A549 (cell line): ENCODE results near the gene GNG2. TPM values are rescaled to one million over a fixed set of nuclear protein-coding genes. Genes with fewer than 3 reads are reported as not detected.

ENCODE experiments used
- ATAC-seq, 2 experiments: fragments of 200-7000 bp in 1 of 2; fragments of >200 bp in 1 of 2; cut with Nextera tagmentation in 1 of 2; cut with Tn5 transposase in 1 of 2; 3 replicates each; pipeline versions ENCODE4 v1.8.0 to v1.9.1; 2018 to 2020; ENCODE audit warnings: mild to moderate bottlenecking in 1 of 2, moderate library complexity in 1 of 2
- CTCF ChIA-PET: fragments of 300-600 bp; sonication (Branson Sonifier 250); formaldehyde crosslinking; extraction: SDS; loops from one replicate; lab custom pipeline; 2021; ENCODE audit warnings: antibody characterized with exemption, inconsistent platforms; lab: Yijun Ruan, JAX
- POLR2A ChIA-PET: fragments of 350-600 bp; formaldehyde crosslinking; extraction: SDS; loops from one replicate; lab custom pipeline; 2021; ENCODE audit warnings: antibody characterized with exemption, inconsistent platforms; lab: Yijun Ruan, JAX
- DNase-seq, 2 experiments: peaks; one replicate each; pipeline versions ENCODE4 v3.0.0 to v3.0.0-alpha.2; 2011 to 2016; ENCODE audit warnings: low read depth in 1 of 2, low spot score in 1 of 2
- FAIRE-seq: peaks from 2 replicates; lab custom pipeline; 2011; peaks lifted over from hg19 to GRCh38; lab: Jason Lieb, UNC
- H3K27ac ChIP-seq, 2 experiments: fragments of >200 bp; sonication (Bioruptor Twin); formaldehyde crosslinking; 3 replicates each; pipeline ENCODE4 v1.5.1; 2016 to 2017
- H3K4me1 ChIP-seq: fragments of >200 bp; sonication (Bioruptor Twin); formaldehyde crosslinking; 3 replicates; pipeline ENCODE4 v1.6.1; 2016
- H3K4me2 ChIP-seq: fragments of >200 bp; sonication (Bioruptor Twin); formaldehyde crosslinking; 3 replicates; pipeline ENCODE4 v1.6.1; 2016
- H3K4me3 ChIP-seq: fragments of >200 bp; sonication (Bioruptor Twin); formaldehyde crosslinking; 3 replicates; pipeline ENCODE4 v1.5.1; 2016
- H3K9me3 ChIP-seq: fragments of >200 bp; sonication (Bioruptor Twin); formaldehyde crosslinking; 3 replicates; pipeline ENCODE4 v1.6.1; 2016
- BCL3 ChIP-seq: fragments of >200 bp; sonication (Bioruptor Twin); formaldehyde crosslinking; IDR thresholded peaks from 3 replicates; pipeline ENCODE4 v1.6.1; 2016
- BHLHE40 ChIP-seq: IDR thresholded peaks from 2 replicates; pipeline ENCODE4 v1.6.1; 2012; ENCODE audit warnings: low read depth, low read length, inconsistent platforms
- CBX2 ChIP-seq: fragments of 200-600 bp; sonication (generic); IDR thresholded peaks from 2 replicates; pipeline ENCODE4 v1.6.1; 2016; ENCODE audit warnings: low read depth, mild to moderate bottlenecking, borderline replicate concordance
- CEBPB ChIP-seq, 2 experiments: fragments of >200 bp in 1 of 2; sonication (Bioruptor Twin) in 1 of 2; formaldehyde crosslinking in 1 of 2; IDR thresholded peaks; 2 replicates each; pipeline ENCODE4 v1.6.1; 2012 to 2016
- CHD4 ChIP-seq: fragments of 200-600 bp; sonication (generic); IDR thresholded peaks from 2 replicates; pipeline ENCODE4 v1.6.1; 2016; ENCODE audit warnings: antibody characterized with exemption, mild to moderate bottlenecking, borderline replicate concordance
- CTCF ChIP-seq: fragments of >200 bp; sonication (Bioruptor Twin); formaldehyde crosslinking; IDR thresholded peaks from 3 replicates; pipeline ENCODE4 v1.5.1; 2016
- E2F6 ChIP-seq: IDR thresholded peaks from 2 replicates; pipeline ENCODE4 v1.6.1; 2012; ENCODE audit warnings: low read depth, borderline replicate concordance
- EP300 ChIP-seq, 2 experiments: fragments of >200 bp; sonication (Bioruptor Twin); formaldehyde crosslinking; IDR thresholded peaks; 2 replicates in 1 of 2; 3 replicates in 1 of 2; pipeline ENCODE4 v1.6.1; 2016 to 2017
- ESRRA ChIP-seq: fragments of 150-350 bp; IDR thresholded peaks from 2 replicates; pipeline ENCODE4 v1.6.1; 2014; ENCODE audit warnings: mild to moderate bottlenecking, low read length, borderline replicate concordance
- FOSB ChIP-seq: fragments of 250-450 bp; sonication (Bioruptor Pico); IDR thresholded peaks from 2 replicates; pipeline ENCODE4 v1.5.0; 2020; ENCODE audit warnings: mild to moderate bottlenecking, moderate library complexity
- FOXS1 ChIP-seq: fragments of 250-450 bp; sonication (Bioruptor Pico); IDR thresholded peaks from 2 replicates; pipeline ENCODE4 v1.5.0; 2020; ENCODE audit warnings: mild to moderate bottlenecking, moderate library complexity
- HDAC2 ChIP-seq: fragments of 200-600 bp; sonication (generic); IDR thresholded peaks from 2 replicates; pipeline ENCODE4 v1.6.1; 2016
- HES2 ChIP-seq: fragments of >200 bp; sonication (Bioruptor Twin); formaldehyde crosslinking; IDR thresholded peaks from 2 replicates; pipeline ENCODE4 v1.6.1; 2016
- HMGXB4 ChIP-seq: fragments of 250-450 bp; sonication (Bioruptor Pico); IDR thresholded peaks from 2 replicates; pipeline ENCODE4 v1.5.0; 2021; ENCODE audit warnings: mild to moderate bottlenecking, moderate library complexity, borderline replicate concordance
- HOXA7 ChIP-seq: fragments of 250-450 bp; sonication (Bioruptor Pico); IDR thresholded peaks from 2 replicates; pipeline ENCODE4 v1.5.0; 2020; ENCODE audit warnings: mild to moderate bottlenecking, moderate library complexity
- HOXB13 ChIP-seq: fragments of 250-450 bp; sonication (Bioruptor Pico); IDR thresholded peaks from 2 replicates; pipeline ENCODE4 v1.5.0; 2020; ENCODE audit warnings: low read depth, mild to moderate bottlenecking, moderate library complexity
- JUNB ChIP-seq: fragments of >200 bp; sonication (Bioruptor Twin); formaldehyde crosslinking; IDR thresholded peaks from 2 replicates; pipeline ENCODE4 v1.6.1; 2016
- KDM1A ChIP-seq: fragments of 200-600 bp; sonication (generic); IDR thresholded peaks from 2 replicates; pipeline ENCODE4 v1.6.1; 2016; ENCODE audit warnings: low read depth, mild to moderate bottlenecking
- MAZ ChIP-seq: fragments of 150-350 bp; IDR thresholded peaks from 2 replicates; pipeline ENCODE4 v1.6.1; 2014; ENCODE audit warnings: antibody characterized with exemption, low read depth, low read length, borderline replicate concordance
- MYC ChIP-seq: IDR thresholded peaks from 2 replicates; pipeline ENCODE4 v1.6.1; 2012; ENCODE audit warnings: mild to moderate bottlenecking, inconsistent platforms, low read length, improper control_type of control experiment, borderline replicate concordance
- PHF8 ChIP-seq: fragments of 200-600 bp; sonication (generic); IDR thresholded peaks from 2 replicates; pipeline ENCODE4 v1.6.1; 2016; ENCODE audit warnings: low read depth, mild to moderate bottlenecking, antibody characterized with exemption, moderate library complexity, borderline replicate concordance
- SMC3 ChIP-seq: fragments of >200 bp; sonication (Bioruptor Twin); formaldehyde crosslinking; IDR thresholded peaks from 3 replicates; pipeline ENCODE4 v1.6.1; 2018; ENCODE audit warnings: inconsistent platforms
- SREBF2 ChIP-seq: fragments of 450-650 bp; IDR thresholded peaks from 2 replicates; pipeline ENCODE4 v1.6.1; 2014; ENCODE audit warnings: mild to moderate bottlenecking, moderate library complexity
- USF2 ChIP-seq: fragments of 450-650 bp; IDR thresholded peaks from 2 replicates; pipeline ENCODE4 v1.6.1; 2014; ENCODE audit warnings: antibody characterized with exemption
- ZNF302 ChIP-seq: fragments of 250-450 bp; sonication (Bioruptor Pico); IDR thresholded peaks from 2 replicates; pipeline ENCODE4 v1.9.0; 2021; ENCODE audit warnings: inconsistent platforms, mild to moderate bottlenecking, moderate library complexity
- WGBS: methylation state at CpG from one replicate; pipeline ENCODE4 v1.1.6; 2017; ENCODE audit errors: missing lambda C conversion rate; 5-methylcytosine and 5-hydroxymethylcytosine counted together
- polyA plus RNA-seq, 4 experiments: library from polyadenylated mRNA; depleted of rRNA in 3 of 4; stranded (reverse); fragments of >200 nt; fragmentation: RNase III in 1 of 4; extraction: RNeasy Plus Mini Kit Qiagen cat#74134 plus additional on column Dnase treatment in 1 of 4; gene quantifications; 2 replicates in 3 of 4; 3 replicates in 1 of 4; pipeline ENCODE4 v1.2.3, GENCODE V29; 2011 to 2017

Gene GNG2
- polyA plus RNA-seq, 2 of the 4 experiments (the other 2 are of a cell fraction): 2.1 to 3.0 TPM

- Histone ChIP-seq H3K4me3 (no peak overlapping the region), H3K9me3 (peaks cover 4% of the 10 kb centered on the region), H3K4me2 (no peak overlapping the region), H3K4me1 (no peaks in the 10 kb centered on the region), H3K27ac (no peak overlapping the region)
- 48% methylated on average over 2 of the region's 2 CpGs for WGBS
- DNase-seq: no peak
- ChIA-PET CTCF (no interaction called here), POLR2A (no interaction called here)
- no peak for TF ChIP-seq USF2
- no peak for TF ChIP-seq BCL3
- TF ChIP-seq E2F6: no peak
- TF ChIP-seq EP300 (IDR thresholded peaks at IDR 0.05): no peak
- TF ChIP-seq SMC3: no peak
- TF ChIP-seq FOSB (CRISPR knock-in tag): no peak
- TF ChIP-seq CHD4: no peak
- no peak for TF ChIP-seq ZNF302 (CRISPR knock-in tag)
- no peak for TF ChIP-seq BHLHE40
- TF ChIP-seq HDAC2: no peak
- ATAC-seq: no peak
- FAIRE-seq: no peak
Measured at GRCh38 chr14:51942971-51943370, 82.6 kb downstream of the GNG2 start.

GRCh38 chr14:51950007-51950406 is 89.6 kb downstream of the GNG2 start:
- FAIRE-seq (no peak), ATAC-seq (no peak), DNase-seq (no peak)
- Histone ChIP-seq H3K4me1 (no peaks in the 10 kb centered on the region), H3K9me3 (peaks cover 14% of the 10 kb centered on the region), H3K4me2 (no peak overlapping the region), H3K4me3 (no peak overlapping the region), H3K27ac (no peak overlapping the region)
- TF ChIP-seq ESRRA: no peak
- no peak for TF ChIP-seq SMC3
- TF ChIP-seq MYC: no peak
- no peak for TF ChIP-seq HMGXB4 (CRISPR knock-in tag)
- TF ChIP-seq E2F6: no peak
- TF ChIP-seq CBX2: no peak
- no peak for TF ChIP-seq JUNB
- no peak for TF ChIP-seq HES2
- no peak for TF ChIP-seq HOXA7 (CRISPR knock-in tag)
- TF ChIP-seq KDM1A: no peak
- no peak for TF ChIP-seq FOSB (CRISPR knock-in tag)
- no peak for TF ChIP-seq CEBPB (IDR thresholded peaks at IDR 0.05)
- TF ChIP-seq SREBF2: no peak
- TF ChIP-seq MAZ: no peak
- TF ChIP-seq FOXS1 (CRISPR knock-in tag): no peak
- TF ChIP-seq PHF8: no peak
- TF ChIP-seq HOXB13: no peak
- no peak for TF ChIP-seq CTCF
- CTCF ChIA-PET: no interaction called here
- WGBS: 33% methylated on average over 2 of the region's 2 CpGs
- POLR2A ChIA-PET: no interaction called here
